GM13977 (cell line): ENCODE measurements around the gene ACOT11.
"Not testable (repeated sequence)": the region's sequence is repeated elsewhere in the genome, so short reads cannot be mapped to it uniquely, and the experiment has no call there.

Experiments
- DNase-seq: peaks from one replicate; pipeline ENCODE4 v3.0.0; 2012; ENCODE audit warnings: low spot score
- CTCF ChIP-seq: IDR thresholded peaks from 2 replicates; pipeline ENCODE4 v1.5.1; 2012; ENCODE audit warnings: mild to moderate bottlenecking, control low read depth; ENCODE audit not compliant: insufficient read depth; ENCODE audit errors: extremely low read depth, missing control alignments
- in situ Hi-C: fragments of 300-500 bp; cut with MboI; formaldehyde crosslinking; loops from one replicate; pipeline ENCODE4 v1.12.0; 2022; ENCODE audit warnings: low sequenced_read_pairs, low pct_unique_long_range_greater_than_20kb, mixed read lengths, inconsistent platforms; ENCODE audit not compliant: unreplicated experiment

ACOT11 gene

GRCh38 chr1:54624466-54625464 is 76.7 kb downstream of the ACOT11 start:
- DNase-seq: no peak
- in situ Hi-C loops: no loop called here
- TF ChIP-seq CTCF: no peak

GRCh38 chr1:54627196-54627595 is 79.2 kb downstream of the ACOT11 start:
- DNase-seq: no peak
- in situ Hi-C loops: no loop called here
- TF ChIP-seq CTCF: no peak

GRCh38 chr1:54635804-54636203 is 87.8 kb downstream of the ACOT11 start:
- in situ Hi-C loops, DNase-seq: not testable (repeated sequence)

GRCh38 chr1:54636461-54637446 is 88.7 kb downstream of the ACOT11 start:
- in situ Hi-C loops, DNase-seq: not testable (repeated sequence)

GRCh38 chr1:54640361-54640760 is 92.3 kb downstream of the ACOT11 start:
- in situ Hi-C loops: no loop called here
- no peak for TF ChIP-seq CTCF
- no peak for DNase-seq

GRCh38 chr1:54640863-54641836 is 93.1 kb downstream of the ACOT11 start, which contains the start of gene MROH7:
Gene MROH7 (plus strand): TSS chr1:54641786. CDS start chr1:54652927, 11,141 bp downstream.
- no peak for DNase-seq
- in situ Hi-C loops: no loop called here
- no peak for TF ChIP-seq CTCF
